Measurements from ENCODE around the gene NPAS1. TPM values are rescaled to one million over a fixed set of nuclear protein-coding genes. Genes with fewer than 3 reads are reported as not detected.
A peak's percentile ranks its signal among the peaks of the same experiment; 100 is the strongest.

Gene NPAS1
- total and polyA plus RNA-seq, 2 experiments from 2014 or later = 5.6 to 9.8 TPM

- H3K4me3 Mint-ChIP-seq = no peak overlapping the region
- TF ChIP-seq ZNF114 (CRISPR knock-in tag; IDR thresholded peaks at IDR 0.05) = no peak
- TF ChIP-seq POLR2AphosphoS5 (IDR thresholded peaks at IDR 0.05; ENCODE audit: low read depth) = peak; percentile 20; the same call in 1 of the 2 replicates
- ATAC-seq (no peak), DNase-seq (ENCODE audit: low spot score) (no peak)
- 0 out of 2 replicates have a peak, but pooled peaks cover 5% of the 10 kb centered on the region for H3F3A ChIP-seq (replicated peaks; ENCODE audit: low read depth)
- H3K79me2 ChIP-seq (replicated peaks; ENCODE audit: insufficient read depth) = no peaks in the 10 kb centered on the region
- no peaks in the 10 kb centered on the region for H3K27me3 ChIP-seq (ENCODE audit: insufficient read depth)
- no peak overlapping the region for H3K27ac Mint-ChIP-seq
- no peak overlapping the region for H3K27ac ChIP-seq (ENCODE audit: low read depth)
- no peak overlapping the region for H3K4me3 ChIP-seq
- peaks cover 23% of the 10 kb centered on the region for H3K27me3 Mint-ChIP-seq (ENCODE audit: insufficient read depth, low read depth, poor library complexity)
- H2AFZ ChIP-seq = no peak overlapping the region
- H3K36me3 ChIP-seq (ENCODE audit: insufficient read depth) = no peaks in the 10 kb centered on the region
- no peak overlapping the region for H3K4me2 ChIP-seq
- peaks cover 6% of the 10 kb centered on the region; the same call in 1 of the 2 replicates for H4K20me1 ChIP-seq (replicated peaks; ENCODE audit: insufficient read depth)
- H3K9me3 Mint-ChIP-seq = no peaks in the 10 kb centered on the region
- H3K4me1 ChIP-seq (ENCODE audit: insufficient read depth) = peaks cover 6% of the 10 kb centered on the region
- no peaks in the 10 kb centered on the region for H3K36me3 Mint-ChIP-seq (ENCODE audit: low read depth)
- H3K4me1 Mint-ChIP-seq = peaks cover 4% of the 10 kb centered on the region; the same call in 2 of the 3 replicates
- H3K9me2 ChIP-seq (ENCODE audit: insufficient read depth) = no peaks in the 10 kb centered on the region
Measured at GRCh38 chr19:47040869-47041268, 21.2 kb downstream of the NPAS1 start.

DNA sequence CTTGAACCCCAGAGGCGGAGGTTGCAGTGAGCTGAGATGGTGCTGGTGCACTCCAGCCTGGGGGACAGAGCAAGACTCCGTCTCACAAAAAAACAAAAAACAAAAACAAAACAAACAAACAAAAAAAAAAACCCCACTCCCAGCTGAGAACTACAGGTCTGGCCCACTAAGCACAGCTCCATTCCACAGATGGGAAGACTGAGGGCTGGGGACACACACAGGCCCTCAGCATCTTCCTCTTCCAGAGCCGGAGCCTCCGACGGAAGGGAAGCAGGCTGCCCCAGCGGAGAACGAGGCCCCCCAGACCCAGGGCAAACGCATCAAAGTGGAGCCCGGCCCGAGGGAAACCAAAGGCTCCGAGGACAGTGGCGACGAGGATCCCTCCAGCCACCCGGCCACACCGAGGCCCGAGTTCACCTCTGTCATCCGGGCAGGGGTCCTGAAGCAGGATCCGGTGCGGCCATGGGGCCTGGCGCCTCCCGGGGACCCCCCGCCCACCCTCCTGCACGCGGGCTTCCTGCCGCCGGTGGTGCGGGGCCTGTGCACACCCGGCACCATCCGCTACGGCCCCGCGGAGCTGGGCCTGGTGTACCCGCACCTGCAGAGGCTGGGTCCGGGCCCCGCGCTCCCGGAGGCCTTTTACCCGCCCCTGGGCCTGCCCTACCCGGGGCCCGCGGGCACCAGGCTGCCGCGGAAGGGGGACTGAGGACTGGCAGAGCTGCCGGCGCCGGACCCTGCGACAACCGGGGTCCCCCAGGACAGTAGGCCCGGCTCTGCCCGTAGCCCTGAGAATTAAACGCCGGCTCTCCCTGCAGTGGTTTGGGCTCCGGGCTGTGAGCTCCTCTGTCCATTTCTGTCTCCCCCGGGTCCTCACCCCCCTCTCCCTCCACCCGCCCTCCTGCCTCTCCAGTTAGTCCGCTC lies 25.6 kb downstream of the NPAS1 start:
- peaks cover 6% of the 10 kb centered on the region for H4K20me1 ChIP-seq (replicated peaks; ENCODE audit: insufficient read depth)
- H2AFZ ChIP-seq = no peak overlapping the region
- H3K27me3 ChIP-seq (ENCODE audit: insufficient read depth) = no peaks in the 10 kb centered on the region
- no peak overlapping the region for H3K27ac Mint-ChIP-seq
- DNase-seq (ENCODE audit: low spot score) (no peak), ATAC-seq (no peak)
- no peaks in the 10 kb centered on the region for H3K9me2 ChIP-seq (ENCODE audit: insufficient read depth)
- 0 out of 2 replicates have a peak, but pooled peaks cover 6% of the 10 kb centered on the region for H3F3A ChIP-seq (replicated peaks; ENCODE audit: low read depth)
- no peak for TF ChIP-seq STAT1 (IDR thresholded peaks at IDR 0.05; ENCODE audit: unreplicated experiment)
- TF ChIP-seq ZNF114 (CRISPR knock-in tag; IDR thresholded peaks at IDR 0.05) = no peak
- TF ChIP-seq EZH2phosphoT487 (IDR thresholded peaks at IDR 0.05; ENCODE audit: unreplicated experiment) = no peak
- TF ChIP-seq ZNF331 (CRISPR knock-in tag; IDR thresholded peaks at IDR 0.05; ENCODE audit: low read depth) = no peak
- TF ChIP-seq ETS1 (IDR thresholded peaks at IDR 0.05) = no peak
- no peak for TF ChIP-seq POLR2AphosphoS5 (IDR thresholded peaks at IDR 0.05; ENCODE audit: low read depth)
- no peak for TF ChIP-seq EZH2 (IDR thresholded peaks at IDR 0.05; ENCODE audit: low read depth, unreplicated experiment)
- TF ChIP-seq JUNB (IDR thresholded peaks at IDR 0.05; ENCODE audit: unreplicated experiment) = no peak
- TF ChIP-seq CTCF (conservative IDR thresholded peaks at IDR 0.05; ENCODE audit: low read depth in 2 of 2) = no peak
- no peak for TF ChIP-seq CREB1 (CRISPR knock-in tag; IDR thresholded peaks at IDR 0.05; ENCODE audit: low read depth)
- TF ChIP-seq, protein P1, sequence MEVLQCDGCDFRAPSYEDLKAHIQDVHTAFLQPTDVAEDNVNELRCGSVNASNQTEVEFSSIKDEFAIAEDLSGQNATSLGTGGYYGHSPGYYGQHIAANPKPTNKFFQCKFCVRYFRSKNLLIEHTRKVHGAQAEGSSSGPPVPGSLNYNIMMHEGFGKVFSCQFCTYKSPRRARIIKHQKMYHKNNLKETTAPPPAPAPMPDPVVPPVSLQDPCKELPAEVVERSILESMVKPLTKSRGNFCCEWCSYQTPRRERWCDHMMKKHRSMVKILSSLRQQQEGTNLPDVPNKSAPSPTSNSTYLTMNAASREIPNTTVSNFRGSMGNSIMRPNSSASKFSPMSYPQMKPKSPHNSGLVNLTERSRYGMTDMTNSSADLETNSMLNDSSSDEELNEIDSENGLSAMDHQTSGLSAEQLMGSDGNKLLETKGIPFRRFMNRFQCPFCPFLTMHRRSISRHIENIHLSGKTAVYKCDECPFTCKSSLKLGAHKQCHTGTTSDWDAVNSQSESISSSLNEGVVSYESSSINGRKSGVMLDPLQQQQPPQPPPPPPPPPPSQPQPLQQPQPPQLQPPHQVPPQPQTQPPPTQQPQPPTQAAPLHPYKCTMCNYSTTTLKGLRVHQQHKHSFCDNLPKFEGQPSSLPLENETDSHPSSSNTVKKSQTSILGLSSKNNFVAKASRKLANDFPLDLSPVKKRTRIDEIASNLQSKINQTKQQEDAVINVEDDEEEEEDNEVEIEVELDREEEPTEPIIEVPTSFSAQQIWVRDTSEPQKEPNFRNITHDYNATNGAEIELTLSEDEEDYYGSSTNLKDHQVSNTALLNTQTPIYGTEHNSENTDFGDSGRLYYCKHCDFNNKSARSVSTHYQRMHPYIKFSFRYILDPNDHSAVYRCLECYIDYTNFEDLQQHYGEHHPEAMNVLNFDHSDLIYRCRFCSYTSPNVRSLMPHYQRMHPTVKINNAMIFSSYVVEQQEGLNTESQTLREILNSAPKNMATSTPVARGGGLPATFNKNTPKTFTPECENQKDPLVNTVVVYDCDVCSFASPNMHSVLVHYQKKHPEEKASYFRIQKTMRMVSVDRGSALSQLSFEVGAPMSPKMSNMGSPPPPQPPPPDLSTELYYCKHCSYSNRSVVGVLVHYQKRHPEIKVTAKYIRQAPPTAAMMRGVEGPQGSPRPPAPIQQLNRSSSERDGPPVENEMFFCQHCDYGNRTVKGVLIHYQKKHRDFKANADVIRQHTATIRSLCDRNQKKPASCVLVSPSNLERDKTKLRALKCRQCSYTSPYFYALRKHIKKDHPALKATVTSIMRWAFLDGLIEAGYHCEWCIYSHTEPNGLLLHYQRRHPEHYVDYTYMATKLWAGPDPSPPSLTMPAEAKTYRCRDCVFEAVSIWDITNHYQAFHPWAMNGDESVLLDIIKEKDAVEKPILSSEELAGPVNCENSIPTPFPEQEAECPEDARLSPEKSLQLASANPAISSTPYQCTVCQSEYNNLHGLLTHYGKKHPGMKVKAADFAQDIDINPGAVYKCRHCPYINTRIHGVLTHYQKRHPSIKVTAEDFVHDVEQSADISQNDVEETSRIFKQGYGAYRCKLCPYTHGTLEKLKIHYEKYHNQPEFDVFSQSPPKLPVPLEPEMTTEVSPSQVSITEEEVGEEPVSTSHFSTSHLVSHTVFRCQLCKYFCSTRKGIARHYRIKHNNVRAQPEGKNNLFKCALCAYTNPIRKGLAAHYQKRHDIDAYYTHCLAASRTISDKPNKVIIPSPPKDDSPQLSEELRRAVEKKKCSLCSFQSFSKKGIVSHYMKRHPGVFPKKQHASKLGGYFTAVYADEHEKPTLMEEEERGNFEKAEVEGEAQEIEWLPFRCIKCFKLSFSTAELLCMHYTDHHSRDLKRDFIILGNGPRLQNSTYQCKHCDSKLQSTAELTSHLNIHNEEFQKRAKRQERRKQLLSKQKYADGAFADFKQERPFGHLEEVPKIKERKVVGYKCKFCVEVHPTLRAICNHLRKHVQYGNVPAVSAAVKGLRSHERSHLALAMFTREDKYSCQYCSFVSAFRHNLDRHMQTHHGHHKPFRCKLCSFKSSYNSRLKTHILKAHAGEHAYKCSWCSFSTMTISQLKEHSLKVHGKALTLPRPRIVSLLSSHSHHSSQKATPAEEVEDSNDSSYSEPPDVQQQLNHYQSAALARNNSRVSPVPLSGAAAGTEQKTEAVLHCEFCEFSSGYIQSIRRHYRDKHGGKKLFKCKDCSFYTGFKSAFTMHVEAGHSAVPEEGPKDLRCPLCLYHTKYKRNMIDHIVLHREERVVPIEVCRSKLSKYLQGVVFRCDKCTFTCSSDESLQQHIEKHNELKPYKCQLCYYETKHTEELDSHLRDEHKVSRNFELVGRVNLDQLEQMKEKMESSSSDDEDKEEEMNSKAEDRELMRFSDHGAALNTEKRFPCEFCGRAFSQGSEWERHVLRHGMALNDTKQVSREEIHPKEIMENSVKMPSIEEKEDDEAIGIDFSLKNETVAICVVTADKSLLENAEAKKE (CRISPR knock-in tag; IDR thresholded peaks at IDR 0.05) = no peak
- H3K4me2 ChIP-seq = no peak overlapping the region
- no peaks in the 10 kb centered on the region; the same call in 2 of the 3 replicates for H3K9me3 Mint-ChIP-seq
- peaks cover 16% of the 10 kb centered on the region for H3K27me3 Mint-ChIP-seq (ENCODE audit: insufficient read depth, low read depth, poor library complexity)
- H3K36me3 ChIP-seq (ENCODE audit: insufficient read depth) = no peaks in the 10 kb centered on the region
- H3K4me3 Mint-ChIP-seq = no peak overlapping the region
- peaks cover 10% of the 10 kb centered on the region for H3K79me2 ChIP-seq (replicated peaks; ENCODE audit: insufficient read depth)
- peaks cover 8% of the 10 kb centered on the region for H3K4me1 Mint-ChIP-seq
- peaks cover 14% of the 10 kb centered on the region for H3K4me1 ChIP-seq (ENCODE audit: insufficient read depth)
- H3K36me3 Mint-ChIP-seq (ENCODE audit: low read depth) = peaks cover 3% of the 10 kb centered on the region; the same call in 1 of the 3 replicates
- H3K4me3 ChIP-seq = no peak overlapping the region
- no peak overlapping the region for H3K27ac ChIP-seq (ENCODE audit: low read depth)

All from GM23338 (cell line).